CD14-positive monocyte (primary cell): ENCODE data around the gene RCOR1. TPM values are rescaled to one million over a fixed set of nuclear protein-coding genes. Genes with fewer than 3 reads are reported as not detected.

ENCODE experiments used
- DNase-seq, 3 donors: peaks; one replicate each; pipeline ENCODE4 v3.0.0-alpha.2; 2011 to 2022
- H2AFZ ChIP-seq: 2 replicates; pipeline ENCODE4 v1.6.0; 2012; ENCODE audit warnings: mild to moderate bottlenecking, low read depth, low read length, inconsistent platforms; ENCODE audit not compliant: insufficient read depth, poor library complexity, severe bottlenecking
- H3K27ac ChIP-seq, 2 donors: 1 replicate in 1 of 2; 2 replicates in 1 of 2; pipeline ENCODE4 v1.5.1; 2012 to 2013; ENCODE audit warnings: low read length in 2 of 2, control low read depth in 1 of 2, inconsistent platforms in 1 of 2, low read depth in 1 of 2, mild to moderate bottlenecking in 1 of 2
- H3K27me3 ChIP-seq, 2 donors: one replicate each; pipeline versions ENCODE4 v1.6.0 to v1.6.1; 2011 to 2013; ENCODE audit warnings: low read length in 2 of 2; ENCODE audit not compliant: control insufficient read depth in 2 of 2, insufficient read depth in 2 of 2
- H3K36me3 ChIP-seq, 2 donors: replicated peaks in 1 of 2; 1 replicate in 1 of 2; 2 replicates in 1 of 2; pipeline versions ENCODE4 v1.5.1 to v1.6.1; 2012 to 2013; ENCODE audit warnings: low read length in 2 of 2, control low read depth in 1 of 2, inconsistent platforms in 1 of 2, mild to moderate bottlenecking in 1 of 2; ENCODE audit not compliant: insufficient read depth in 2 of 2, control insufficient read depth in 1 of 2
- H3K4me1 ChIP-seq, 2 donors: 1 replicate in 1 of 2; 2 replicates in 1 of 2; pipeline versions ENCODE4 v1.5.1 to v1.6.1; 2012 to 2013; ENCODE audit warnings: low read length in 2 of 2, control low read depth in 1 of 2, inconsistent platforms in 1 of 2, mild to moderate bottlenecking in 1 of 2, moderate library complexity in 1 of 2; ENCODE audit not compliant: insufficient read depth in 2 of 2, control insufficient read depth in 1 of 2
- H3K4me2 ChIP-seq: replicated peaks from 2 replicates; pipeline ENCODE3; 2012; ENCODE audit warnings: low read length, moderate library complexity, mild to moderate bottlenecking; ENCODE audit not compliant: poor library complexity, severe bottlenecking; ENCODE audit errors: extremely low read depth
- H3K4me3 ChIP-seq, 3 experiments: fragments of 200-600 bp in 1 of 3; sonication (generic) in 1 of 3; replicated peaks in 1 of 3; 1 replicate in 2 of 3; 2 replicates in 1 of 3; pipeline ENCODE4 v1.5.1; 2011 to 2013; ENCODE audit warnings: low read length in 3 of 3, mild to moderate bottlenecking in 3 of 3, control low read depth in 2 of 3, low read depth in 2 of 3, inconsistent platforms in 1 of 3, moderate library complexity in 1 of 3
- H3K79me2 ChIP-seq: 2 replicates; pipeline ENCODE4 v1.6.0; 2012; ENCODE audit warnings: mild to moderate bottlenecking, control low read depth, inconsistent platforms, low read length, moderate library complexity; ENCODE audit not compliant: insufficient read depth
- H3K9ac ChIP-seq: 2 replicates; pipeline ENCODE4 v1.6.0; 2017; ENCODE audit warnings: low read length, mild to moderate bottlenecking; ENCODE audit not compliant: insufficient read depth, poor library complexity, severe bottlenecking
- H3K9me3 ChIP-seq, 2 donors: replicated peaks in 1 of 2; 1 replicate in 1 of 2; 2 replicates in 1 of 2; pipeline versions ENCODE4 v1.5.1 to v1.6.1; 2012 to 2013; ENCODE audit warnings: low read length in 2 of 2, control low read depth in 1 of 2; ENCODE audit not compliant: control insufficient read depth in 1 of 2, insufficient read depth in 1 of 2
- H4K20me1 ChIP-seq: 2 replicates; pipeline ENCODE4 v1.6.0; 2012; ENCODE audit warnings: mild to moderate bottlenecking, low read length, control low read depth, moderate library complexity; ENCODE audit not compliant: insufficient read depth
- H3K27ac Mint-ChIP-seq, 7 donors: one replicate each; pipeline ENCODE4 v1.8.0; 2020; ENCODE audit warnings: mild to moderate bottlenecking in 7 of 7, mixed read lengths in 7 of 7, moderate library complexity in 6 of 7, inconsistent platforms in 2 of 7
- H3K27me3 Mint-ChIP-seq, 3 donors: one replicate each; pipeline ENCODE4 v1.8.0; 2021 to 2022; ENCODE audit warnings: low read depth in 3 of 3, mild to moderate bottlenecking in 3 of 3, mixed read lengths in 3 of 3, moderate library complexity in 3 of 3, inconsistent platforms in 1 of 3
- H3K36me3 Mint-ChIP-seq, 2 donors: one replicate each; pipeline ENCODE4 v1.8.0; 2020; ENCODE audit warnings: mixed read lengths in 2 of 2, inconsistent platforms in 1 of 2, mild to moderate bottlenecking in 1 of 2
- H3K4me1 Mint-ChIP-seq: one replicate; pipeline ENCODE4 v1.8.0; 2020; ENCODE audit warnings: mild to moderate bottlenecking, mixed read lengths
- H3K4me3 Mint-ChIP-seq, 2 donors: one replicate each; pipeline ENCODE4 v1.8.0; 2020; ENCODE audit warnings: mild to moderate bottlenecking in 2 of 2, mixed read lengths in 2 of 2, moderate library complexity in 1 of 2
- H3K9me3 Mint-ChIP-seq, 7 donors: one replicate each; pipeline ENCODE4 v1.8.0; 2020 to 2022; ENCODE audit warnings: mixed read lengths in 7 of 7, mild to moderate bottlenecking in 6 of 7, moderate library complexity in 6 of 7, inconsistent platforms in 2 of 7
- WGBS: methylation state at CpG from one replicate; pipeline ENCODE4 v1.1.5; 2013; ENCODE audit warnings: missing lambda C conversion rate; ENCODE audit not compliant: insufficient coverage; 5-methylcytosine and 5-hydroxymethylcytosine counted together
- intact Hi-C, 2 donors: fragments of 100-400 bp; cut with micrococcal nuclease; formaldehyde crosslinking; loops; one replicate each; pipeline versions ENCODE4 v1.15.0 to v1.15.1; 2023
- polyA plus RNA-seq, 3 donors: library from polyadenylated mRNA; depleted of rRNA in 1 of 3; unstranded in 2 of 3; stranded (reverse) in 1 of 3; fragments of 300-500 nt in 2 of 3; fragments of >200 nt in 1 of 3; fragmentation: Illumina TruSeq in 2 of 3; gene quantifications; 1 replicate in 2 of 3; 2 replicates in 1 of 3; pipeline ENCODE4 v1.2.3, GENCODE V29; 2012 to 2021
- TF ChIP-seq, protein P1 (sequence below): fragments of 200-600 bp; IDR thresholded peaks from one replicate; pipeline ENCODE4 v1.8.0; 2022; ENCODE audit warnings: antibody characterized with exemption, mild to moderate bottlenecking

The RCOR1 gene
- polyA plus RNA-seq, 3 donors = 2.1 to 36.6 (median 2.3) TPM

DNA sequence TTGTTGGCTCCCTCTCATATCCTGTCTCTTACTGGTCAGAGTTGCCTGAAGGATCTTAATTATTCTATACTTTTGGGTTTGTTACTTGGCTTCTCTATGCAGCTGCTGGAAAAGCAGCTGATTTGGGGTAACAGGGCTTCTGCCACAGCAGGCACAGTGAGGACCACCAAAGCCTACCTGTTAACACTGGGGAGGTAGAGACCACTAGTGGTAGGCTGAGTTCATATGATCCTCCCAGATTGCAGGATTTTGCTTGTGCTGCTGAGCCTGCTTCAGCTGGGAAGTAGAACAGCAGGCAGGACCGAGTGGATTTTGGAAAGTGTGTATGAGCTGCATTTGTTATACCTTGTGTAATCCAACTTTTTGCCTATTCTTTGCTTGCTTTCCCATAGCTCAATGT is 34.1 kb downstream of the RCOR1 start:
- WGBS = no CpG with 5 or more reads among the region's 1 CpG
- Mint-ChIP-seq H3K4me3 (no peak overlapping the region), H3K36me3 (peaks cover 12 to 26% of the 10 kb centered on the region in 2 donors), H3K4me1 (peaks cover 60% of the 10 kb centered on the region), H3K27ac (peak overlapping the region in 4 of 7 donors; percentile 50 to 65 (median 54)), H3K9me3 (no peaks in the 10 kb centered on the region), H3K27me3 (peaks cover 0 to 2% (median 1%) of the 10 kb centered on the region in 3 donors)
- Histone ChIP-seq H3K36me3 (peaks cover 8 to 28% of the 10 kb centered on the region in 2 donors), H3K9me3 (no peaks in the 10 kb centered on the region), H3K27ac (peak overlapping the region in 1 of 2 donors; percentile 33), H3K4me1 (peaks cover 34 to 44% of the 10 kb centered on the region in 2 donors), H3K4me2 (no peak overlapping the region), H3K27me3 (no peaks in the 10 kb centered on the region), H4K20me1 (peaks cover 93% of the 10 kb centered on the region), H3K9ac (no peak overlapping the region), H3K79me2 (peaks cover 99% of the 10 kb centered on the region), H3K4me3 (no peak overlapping the region), H2AFZ (no peak overlapping the region)
- intact Hi-C loops = no loop called here
- no peak for DNase-seq
- TF ChIP-seq, protein P1, sequence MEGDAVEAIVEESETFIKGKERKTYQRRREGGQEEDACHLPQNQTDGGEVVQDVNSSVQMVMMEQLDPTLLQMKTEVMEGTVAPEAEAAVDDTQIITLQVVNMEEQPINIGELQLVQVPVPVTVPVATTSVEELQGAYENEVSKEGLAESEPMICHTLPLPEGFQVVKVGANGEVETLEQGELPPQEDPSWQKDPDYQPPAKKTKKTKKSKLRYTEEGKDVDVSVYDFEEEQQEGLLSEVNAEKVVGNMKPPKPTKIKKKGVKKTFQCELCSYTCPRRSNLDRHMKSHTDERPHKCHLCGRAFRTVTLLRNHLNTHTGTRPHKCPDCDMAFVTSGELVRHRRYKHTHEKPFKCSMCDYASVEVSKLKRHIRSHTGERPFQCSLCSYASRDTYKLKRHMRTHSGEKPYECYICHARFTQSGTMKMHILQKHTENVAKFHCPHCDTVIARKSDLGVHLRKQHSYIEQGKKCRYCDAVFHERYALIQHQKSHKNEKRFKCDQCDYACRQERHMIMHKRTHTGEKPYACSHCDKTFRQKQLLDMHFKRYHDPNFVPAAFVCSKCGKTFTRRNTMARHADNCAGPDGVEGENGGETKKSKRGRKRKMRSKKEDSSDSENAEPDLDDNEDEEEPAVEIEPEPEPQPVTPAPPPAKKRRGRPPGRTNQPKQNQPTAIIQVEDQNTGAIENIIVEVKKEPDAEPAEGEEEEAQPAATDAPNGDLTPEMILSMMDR = no peak

DNA sequence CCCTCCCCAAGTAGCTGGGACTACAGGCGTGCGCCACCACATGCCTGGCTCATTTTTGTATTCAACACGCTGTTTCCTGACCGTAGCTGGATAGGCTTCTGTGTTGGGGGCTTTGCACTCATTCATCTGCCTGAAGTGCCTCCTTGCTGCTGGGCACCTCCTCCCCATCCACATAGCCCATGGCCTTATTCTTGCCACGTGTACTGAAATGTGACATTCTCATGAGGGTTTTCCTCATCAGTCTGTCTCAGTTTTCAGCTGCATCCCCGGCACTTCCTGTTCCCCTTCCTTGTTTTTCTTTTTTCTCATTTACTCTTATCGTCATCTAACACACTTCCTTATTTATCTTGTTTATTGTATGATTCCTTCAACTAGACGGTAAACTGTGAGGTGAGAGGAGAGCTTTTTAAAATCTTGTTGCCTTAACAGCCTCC is 36.6 kb downstream of the RCOR1 start:
- 20% methylated on average over 2 of the region's 8 CpGs for WGBS
- peaks cover 0 to 2% (median 1%) of the 10 kb centered on the region in 3 donors for H3K27me3 Mint-ChIP-seq
- DNase-seq = peak; percentile 61 to 76 (median 61)
- Histone ChIP-seq H3K36me3 (peaks cover 10 to 31% of the 10 kb centered on the region in 2 donors), H3K4me1 (peaks cover 23 to 33% of the 10 kb centered on the region in 2 donors), H3K27me3 (no peaks in the 10 kb centered on the region), H2AFZ (no peak overlapping the region), H3K4me3 (peak overlapping the region in 1 of 3 experiments; percentile 32), H3K9ac (peak overlapping the region; percentile 28), H3K79me2 (peaks cover 99% of the 10 kb centered on the region), H4K20me1 (peaks cover 100% of the 10 kb centered on the region), H3K4me2 (peak overlapping the region; percentile 55), H3K9me3 (no peaks in the 10 kb centered on the region), H3K27ac (peak overlapping the region; percentile 31 to 78)
- intact Hi-C loops = no loop called here
- peaks cover 48% of the 10 kb centered on the region for H3K4me1 Mint-ChIP-seq
- H3K36me3 Mint-ChIP-seq = peaks cover 16 to 43% of the 10 kb centered on the region in 2 donors
- TF ChIP-seq, protein P1 = no peak
- peak overlapping the region in 1 of 2 donors; percentile 27 for H3K4me3 Mint-ChIP-seq
- no peaks in the 10 kb centered on the region for H3K9me3 Mint-ChIP-seq
- peak overlapping the region; percentile 80 to 93 (median 88) for H3K27ac Mint-ChIP-seq
